ENCODE results near the gene HOXC6. TPM values are rescaled to one million over a fixed set of nuclear protein-coding genes. Genes with fewer than 3 reads are reported as not detected.
A peak's percentile ranks its signal among the peaks of the same experiment; 100 is the strongest.

The HOXC6 gene
- total RNA-seq, 3 donors from 2014 or later, result 3.3 to 4.1 (median 4.0) TPM

- Histone ChIP-seq H3K36me3 (no peaks in the 10 kb centered on the region), H3K4me3 (peak overlapping the region; percentile 30 to 60 (median 30)), H3K27ac (peak overlapping the region; percentile 99), H3K27me3 (no peaks in the 10 kb centered on the region), H3K9me3 (no peaks in the 10 kb centered on the region), H3K4me1 (peaks cover 0 to 16% of the 10 kb centered on the region in 2 donors)
- intact Hi-C loops (cut with DNase I; ENCODE audit: low total_unique reads), result no loop called here
- DNase-seq (ENCODE audit: low spot score in 2 of 2), result no peak
- no peak for TF ChIP-seq CTCF (IDR thresholded peaks at IDR 0.05)
- no peak for TF ChIP-seq POLR2A (IDR thresholded peaks at IDR 0.05)
- no peak for TF ChIP-seq POLR2AphosphoS5 (IDR thresholded peaks at IDR 0.05)
Observed at GRCh38 chr12:54022960-54023884, 5.0 kb upstream of the HOXC6 start.

GRCh38 chr12:54024127-54024526 lies 4.1 kb upstream of the HOXC6 start:
- Histone ChIP-seq H3K27ac (peak overlapping the region; percentile 99), H3K27me3 (no peaks in the 10 kb centered on the region), H3K4me1 (peaks cover 0 to 20% of the 10 kb centered on the region in 2 donors), H3K36me3 (no peaks in the 10 kb centered on the region), H3K9me3 (no peaks in the 10 kb centered on the region), H3K4me3 (peak overlapping the region; percentile 30 to 60 (median 30))
- peak in 1 of 2 donors; percentile 47 for DNase-seq (ENCODE audit: low spot score in 2 of 2)
- TF ChIP-seq POLR2AphosphoS5 (IDR thresholded peaks at IDR 0.05), result no peak
- TF ChIP-seq POLR2A (IDR thresholded peaks at IDR 0.05), result no peak
- no peak for TF ChIP-seq CTCF (IDR thresholded peaks at IDR 0.05)
- intact Hi-C loops (cut with DNase I; ENCODE audit: low total_unique reads), result no loop called here

- TF ChIP-seq CTCF (IDR thresholded peaks at IDR 0.05) (no peak), POLR2A (IDR thresholded peaks at IDR 0.05) (no peak), POLR2AphosphoS5 (IDR thresholded peaks at IDR 0.05) (no peak)
- peak overlapping the region; percentile 99 for H3K27ac ChIP-seq
- peak overlapping the region; percentile 30 to 60 (median 30) for H3K4me3 ChIP-seq
- H3K4me1 ChIP-seq, result peaks cover 0 to 18% of the 10 kb centered on the region in 2 donors
- no peaks in the 10 kb centered on the region for H3K36me3 ChIP-seq
- DNase-seq (ENCODE audit: low spot score in 2 of 2), result peak in 1 of 2 donors; percentile 12
- no peaks in the 10 kb centered on the region for H3K9me3 ChIP-seq
- intact Hi-C loops (cut with DNase I; ENCODE audit: low total_unique reads), result no loop called here
- H3K27me3 ChIP-seq, result no peaks in the 10 kb centered on the region
Observed at GRCh38 chr12:54024581-54025305, 3.5 kb upstream of the HOXC6 start.

GRCh38 chr12:54025499-54026405 lies 2.5 kb upstream of the HOXC6 start:
- DNase-seq (ENCODE audit: low spot score in 2 of 2), result peak in 1 of 2 donors; percentile 31
- Histone ChIP-seq H3K27ac (peak overlapping the region; percentile 84 to 88), H3K4me3 (peak overlapping the region; percentile 24 to 51 (median 26)), H3K27me3 (no peaks in the 10 kb centered on the region), H3K9me3 (no peaks in the 10 kb centered on the region), H3K36me3 (no peaks in the 10 kb centered on the region), H3K4me1 (peaks cover 0 to 15% of the 10 kb centered on the region in 2 donors)
- intact Hi-C loops (cut with DNase I; ENCODE audit: low total_unique reads), result no loop called here
- no peak for TF ChIP-seq POLR2A (IDR thresholded peaks at IDR 0.05)
- TF ChIP-seq POLR2AphosphoS5 (IDR thresholded peaks at IDR 0.05), result no peak
